Measurements from ENCODE around the gene RNF207.

DNA sequence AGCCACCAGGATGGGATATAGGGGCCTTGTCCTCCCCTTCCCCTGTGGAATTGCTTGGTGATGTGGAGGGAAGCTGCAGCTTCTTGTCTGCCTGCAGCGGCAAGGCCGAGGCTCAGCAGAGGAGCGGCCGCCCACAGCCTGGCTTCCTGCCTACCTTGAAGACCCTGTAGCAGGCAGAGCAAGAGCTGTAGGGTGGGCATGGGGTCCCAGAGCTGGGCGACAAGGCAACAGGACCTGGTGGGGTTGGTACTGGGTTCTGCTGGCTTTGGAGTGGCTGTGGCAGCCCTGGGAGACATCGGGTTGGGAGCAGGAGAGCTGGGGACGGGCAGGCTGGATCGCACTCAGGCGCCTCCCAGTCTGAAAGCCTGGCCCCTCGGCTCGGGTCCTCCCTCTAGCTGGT lies 60.7 kb downstream of the RNF207 start:
- TF ChIP-seq, protein P1, sequence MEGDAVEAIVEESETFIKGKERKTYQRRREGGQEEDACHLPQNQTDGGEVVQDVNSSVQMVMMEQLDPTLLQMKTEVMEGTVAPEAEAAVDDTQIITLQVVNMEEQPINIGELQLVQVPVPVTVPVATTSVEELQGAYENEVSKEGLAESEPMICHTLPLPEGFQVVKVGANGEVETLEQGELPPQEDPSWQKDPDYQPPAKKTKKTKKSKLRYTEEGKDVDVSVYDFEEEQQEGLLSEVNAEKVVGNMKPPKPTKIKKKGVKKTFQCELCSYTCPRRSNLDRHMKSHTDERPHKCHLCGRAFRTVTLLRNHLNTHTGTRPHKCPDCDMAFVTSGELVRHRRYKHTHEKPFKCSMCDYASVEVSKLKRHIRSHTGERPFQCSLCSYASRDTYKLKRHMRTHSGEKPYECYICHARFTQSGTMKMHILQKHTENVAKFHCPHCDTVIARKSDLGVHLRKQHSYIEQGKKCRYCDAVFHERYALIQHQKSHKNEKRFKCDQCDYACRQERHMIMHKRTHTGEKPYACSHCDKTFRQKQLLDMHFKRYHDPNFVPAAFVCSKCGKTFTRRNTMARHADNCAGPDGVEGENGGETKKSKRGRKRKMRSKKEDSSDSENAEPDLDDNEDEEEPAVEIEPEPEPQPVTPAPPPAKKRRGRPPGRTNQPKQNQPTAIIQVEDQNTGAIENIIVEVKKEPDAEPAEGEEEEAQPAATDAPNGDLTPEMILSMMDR (IDR thresholded peaks at IDR 0.05): no peak
- TF ChIP-seq POLR2AphosphoS5 (IDR thresholded peaks at IDR 0.05): no peak
- no peak for TF ChIP-seq POLR2A (IDR thresholded peaks at IDR 0.05)
